OCI-LY1 (cell line): ENCODE results near the gene PSMD1.

ENCODE experiments used
- H2AFZ ChIP-seq: fragments of 200-600 bp; sonication (generic), shearing (Covaris generic); 2 replicates; pipeline ENCODE4 v1.6.0; 2014; ENCODE audit warnings: antibody characterized with exemption, mild to moderate bottlenecking, low read length
- H3F3A ChIP-seq: fragments of 200-600 bp; sonication (generic), shearing (Covaris generic); 2 replicates; pipeline ENCODE4 v1.6.0; 2014; ENCODE audit warnings: mild to moderate bottlenecking, antibody characterized with exemption, low read length, moderate library complexity; ENCODE audit not compliant: insufficient read depth
- H3K27ac ChIP-seq: fragments of 200-600 bp; sonication (generic); 2 replicates; pipeline ENCODE4 v1.5.1; 2014; ENCODE audit warnings: low read length, mixed run types, mild to moderate bottlenecking, low read depth; ENCODE audit not compliant: poor library complexity, severe bottlenecking
- H3K27me3 ChIP-seq: fragments of 200-600 bp; sonication (generic); 2 replicates; pipeline ENCODE4 v1.6.0; 2014; ENCODE audit warnings: antibody characterized with exemption, mild to moderate bottlenecking, low read length, moderate library complexity; ENCODE audit not compliant: insufficient read depth
- H3K36me3 ChIP-seq: fragments of 200-600 bp; sonication (generic); 2 replicates; pipeline ENCODE4 v1.6.1; 2014; ENCODE audit warnings: mild to moderate bottlenecking, antibody characterized with exemption, low read length, moderate library complexity, mixed read lengths; ENCODE audit not compliant: insufficient read depth
- H3K4me1 ChIP-seq: fragments of 200-600 bp; sonication (generic); 2 replicates; pipeline ENCODE4 v1.5.1; 2014; ENCODE audit warnings: mild to moderate bottlenecking, low read length, moderate library complexity; ENCODE audit not compliant: insufficient read depth, severe bottlenecking
- H3K4me2 ChIP-seq: fragments of 200-600 bp; sonication (generic), shearing (Covaris generic); 2 replicates; pipeline ENCODE4 v1.6.1; 2014; ENCODE audit warnings: low read length
- H3K4me3 ChIP-seq: fragments of 200-600 bp; sonication (generic); 2 replicates; pipeline ENCODE4 v1.5.1; 2014; ENCODE audit warnings: low read length, low read depth, mild to moderate bottlenecking, mixed read lengths; ENCODE audit not compliant: poor library complexity, severe bottlenecking
- H3K79me2 ChIP-seq: fragments of 200-600 bp; shearing (Covaris generic); 2 replicates; pipeline ENCODE4 v1.6.1; 2016; ENCODE audit warnings: mixed run types, low read length, mixed read lengths; ENCODE audit not compliant: insufficient read depth
- H3K9ac ChIP-seq: fragments of 200-600 bp; sonication (generic), shearing (Covaris generic); 2 replicates; pipeline ENCODE4 v1.6.1; 2014; ENCODE audit warnings: mild to moderate bottlenecking, low read length, mixed read lengths
- H3K9me2 ChIP-seq: fragments of 200-600 bp; sonication (generic), shearing (Covaris generic); 2 replicates; pipeline ENCODE4 v1.6.1; 2014; ENCODE audit warnings: low read depth, mild to moderate bottlenecking, low read length, mixed read lengths
- H3K9me3 ChIP-seq: fragments of 200-600 bp; shearing (Covaris generic); 2 replicates; pipeline ENCODE4 v1.6.1; 2014; ENCODE audit warnings: low read length, mixed read lengths
- H4K20me1 ChIP-seq: fragments of 200-600 bp; sonication (generic), shearing (Covaris generic); 2 replicates; pipeline ENCODE4 v1.6.0; 2016; ENCODE audit warnings: mild to moderate bottlenecking, low read length; ENCODE audit not compliant: insufficient read depth
- EZH2 ChIP-seq: fragments of 200-600 bp; sonication (generic), shearing (Covaris generic); IDR thresholded peaks from 2 replicates; pipeline ENCODE4 v1.8.0; 2017; ENCODE audit warnings: borderline replicate concordance, mixed run types, mild to moderate bottlenecking, antibody characterized with exemption, low read length, moderate library complexity, mixed read lengths
- TF ChIP-seq, protein P1 (sequence below): fragments of 200-600 bp; sonication (generic), shearing (Covaris generic); IDR thresholded peaks from 2 replicates; pipeline ENCODE4 v1.5.1; 2017; ENCODE audit warnings: mild to moderate bottlenecking, antibody characterized with exemption, low read length, moderate library complexity, mixed read lengths

Gene PSMD1

DNA sequence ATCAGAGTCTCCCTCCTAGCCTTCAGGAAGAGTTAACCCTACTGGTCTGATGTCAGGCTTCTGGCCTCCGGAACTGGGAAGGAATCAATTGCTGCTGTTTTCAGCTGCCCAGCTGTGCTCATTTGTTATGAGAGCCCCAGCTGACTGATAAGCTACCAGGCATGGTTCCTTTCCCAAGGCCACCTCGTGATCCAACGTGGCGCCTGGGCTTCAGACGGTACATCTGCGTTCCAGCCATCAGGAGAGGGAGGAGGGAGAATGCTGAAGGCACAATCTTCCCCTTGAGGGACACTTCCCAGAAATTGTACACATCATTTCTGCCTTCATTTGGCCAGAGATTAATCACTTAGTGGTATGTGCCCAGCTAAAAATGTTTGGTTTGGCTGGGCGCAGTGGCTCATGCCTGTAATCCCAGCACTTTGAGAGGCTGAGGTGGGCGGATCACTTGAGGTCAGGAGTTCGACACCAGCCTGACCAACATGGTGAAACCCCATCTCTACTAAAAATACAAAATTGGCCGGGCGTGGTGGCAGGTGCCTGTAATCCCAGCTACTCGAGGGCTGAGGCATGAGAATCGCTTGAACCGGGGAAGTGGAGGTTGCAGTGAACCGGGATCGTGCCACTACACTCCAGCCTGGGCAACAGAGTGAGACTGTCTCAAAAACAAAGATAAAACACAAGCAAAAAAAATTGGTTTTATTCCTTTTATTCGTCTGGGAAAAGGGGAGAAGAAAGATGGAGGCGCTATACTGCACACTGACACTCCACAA is 131.3 kb downstream of the PSMD1 start:
- Histone ChIP-seq H2AFZ (no peak overlapping the region), H3F3A (no peaks in the 10 kb centered on the region), H3K27ac (no peak overlapping the region), H3K4me2 (no peak overlapping the region), H3K36me3 (no peaks in the 10 kb centered on the region), H3K9me2 (no peaks in the 10 kb centered on the region), H4K20me1 (no peaks in the 10 kb centered on the region), H3K27me3 (no peaks in the 10 kb centered on the region), H3K79me2 (no peaks in the 10 kb centered on the region), H3K4me1 (no peaks in the 10 kb centered on the region), H3K4me3 (no peak overlapping the region), H3K9me3 (no peaks in the 10 kb centered on the region), H3K9ac (no peak overlapping the region)
- no peak for TF ChIP-seq EZH2
- TF ChIP-seq, protein P1, sequence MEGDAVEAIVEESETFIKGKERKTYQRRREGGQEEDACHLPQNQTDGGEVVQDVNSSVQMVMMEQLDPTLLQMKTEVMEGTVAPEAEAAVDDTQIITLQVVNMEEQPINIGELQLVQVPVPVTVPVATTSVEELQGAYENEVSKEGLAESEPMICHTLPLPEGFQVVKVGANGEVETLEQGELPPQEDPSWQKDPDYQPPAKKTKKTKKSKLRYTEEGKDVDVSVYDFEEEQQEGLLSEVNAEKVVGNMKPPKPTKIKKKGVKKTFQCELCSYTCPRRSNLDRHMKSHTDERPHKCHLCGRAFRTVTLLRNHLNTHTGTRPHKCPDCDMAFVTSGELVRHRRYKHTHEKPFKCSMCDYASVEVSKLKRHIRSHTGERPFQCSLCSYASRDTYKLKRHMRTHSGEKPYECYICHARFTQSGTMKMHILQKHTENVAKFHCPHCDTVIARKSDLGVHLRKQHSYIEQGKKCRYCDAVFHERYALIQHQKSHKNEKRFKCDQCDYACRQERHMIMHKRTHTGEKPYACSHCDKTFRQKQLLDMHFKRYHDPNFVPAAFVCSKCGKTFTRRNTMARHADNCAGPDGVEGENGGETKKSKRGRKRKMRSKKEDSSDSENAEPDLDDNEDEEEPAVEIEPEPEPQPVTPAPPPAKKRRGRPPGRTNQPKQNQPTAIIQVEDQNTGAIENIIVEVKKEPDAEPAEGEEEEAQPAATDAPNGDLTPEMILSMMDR, result no peak

DNA sequence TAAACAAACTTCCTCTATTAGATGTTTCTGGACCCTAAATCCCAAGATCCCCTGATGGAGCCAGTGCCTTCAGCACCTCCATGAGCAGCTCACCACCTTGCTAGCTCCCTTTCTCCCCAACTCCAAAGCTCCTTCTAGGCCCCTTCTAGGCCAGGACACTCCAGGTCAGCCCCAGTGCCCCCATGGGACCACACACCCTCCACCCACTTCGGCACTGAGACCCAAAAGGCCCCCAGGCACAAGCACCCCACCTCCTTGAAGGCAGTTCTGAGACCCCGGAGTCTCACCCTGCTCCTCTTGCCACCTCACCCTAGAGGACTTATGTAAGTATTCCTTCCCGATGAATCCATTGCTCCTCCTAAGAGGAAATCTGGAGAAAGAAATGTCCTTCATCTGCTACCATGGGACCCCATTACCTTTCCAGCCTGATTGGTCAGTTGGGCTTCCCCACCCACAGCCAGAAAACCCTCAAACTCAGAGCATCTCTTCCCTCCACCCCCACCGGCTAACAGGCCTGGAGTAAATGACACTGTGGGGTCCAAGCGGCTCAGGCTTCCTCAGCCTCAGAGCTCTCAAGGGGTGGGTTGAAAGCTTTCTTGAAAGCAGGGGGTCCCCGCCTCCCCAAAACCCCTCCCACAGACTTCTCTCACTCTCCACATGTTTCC is 132.0 kb downstream of the PSMD1 start:
- Histone ChIP-seq H3F3A (no peaks in the 10 kb centered on the region), H3K9me3 (no peaks in the 10 kb centered on the region), H3K36me3 (no peaks in the 10 kb centered on the region), H2AFZ (no peak overlapping the region), H3K27me3 (no peaks in the 10 kb centered on the region), H3K4me1 (no peaks in the 10 kb centered on the region), H3K79me2 (no peaks in the 10 kb centered on the region), H4K20me1 (no peaks in the 10 kb centered on the region), H3K4me3 (no peak overlapping the region), H3K27ac (no peak overlapping the region), H3K9me2 (no peaks in the 10 kb centered on the region), H3K4me2 (no peak overlapping the region), H3K9ac (no peak overlapping the region)
- TF ChIP-seq, protein P1, result no peak
- TF ChIP-seq EZH2, result no peak

DNA sequence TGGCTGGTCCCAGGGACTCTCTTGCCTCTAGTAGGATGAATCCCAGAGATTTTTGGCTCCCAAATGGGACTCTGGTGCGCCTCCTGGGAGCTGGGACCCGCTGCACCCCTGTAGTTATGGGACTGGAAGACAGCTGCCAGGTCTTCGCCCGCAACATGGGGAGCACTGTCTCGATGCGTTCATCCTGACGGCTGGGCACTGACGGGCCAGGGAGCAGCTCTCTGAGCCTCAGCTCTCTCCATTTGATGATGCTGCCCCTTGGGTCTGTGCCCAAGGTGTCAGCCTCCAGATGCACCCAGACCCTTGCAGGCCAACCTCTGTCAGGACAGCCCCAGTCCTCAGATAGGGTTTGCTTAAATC is 132.5 kb downstream of the PSMD1 start:
- no peaks in the 10 kb centered on the region for H3K4me1 ChIP-seq
- TF ChIP-seq, protein P1, result no peak
- TF ChIP-seq EZH2, result no peak
- H4K20me1 ChIP-seq, result no peaks in the 10 kb centered on the region
- H3K27ac ChIP-seq, result no peak overlapping the region
- H3K4me2 ChIP-seq, result no peak overlapping the region
- H3K9me2 ChIP-seq, result no peaks in the 10 kb centered on the region
- H2AFZ ChIP-seq, result no peak overlapping the region
- no peak overlapping the region for H3K4me3 ChIP-seq
- no peaks in the 10 kb centered on the region for H3K9me3 ChIP-seq
- no peak overlapping the region for H3K9ac ChIP-seq
- no peaks in the 10 kb centered on the region for H3K79me2 ChIP-seq
- H3K27me3 ChIP-seq, result no peaks in the 10 kb centered on the region
- H3F3A ChIP-seq, result no peaks in the 10 kb centered on the region
- no peaks in the 10 kb centered on the region for H3K36me3 ChIP-seq
